PC-9 (cell line): ENCODE data around the gene C5.

ENCODE experiments used
- CTCF ChIP-seq: fragments of 200-600 bp; sonication (generic); conservative IDR thresholded peaks from 2 replicates; pipeline ENCODE4 v1.6.1; 2017; ENCODE audit warnings: mixed run types, antibody characterized with exemption, mild to moderate bottlenecking, moderate library complexity
- EZH2 ChIP-seq: fragments of 200-600 bp; sonication (generic); IDR thresholded peaks from 2 replicates; pipeline ENCODE4 v1.8.0; 2017; ENCODE audit warnings: antibody characterized with exemption, low read depth

GRCh38 chr9:121066850-121067249 is 16.8 kb upstream of the C5 start:
- no peak for TF ChIP-seq EZH2
- TF ChIP-seq CTCF = no peak
